ENCODE measurements around the gene SLC5A11.

GRCh38 chr16:24836836-24837235, 8.9 kb upstream of the SLC5A11 start:
- TF ChIP-seq CTCF (IDR thresholded peaks at IDR 0.05) (no peak), POLR2A (IDR thresholded peaks at IDR 0.05) (no peak)

Measured in heart left ventricle (tissue), 13 donors.